B cell (primary cell): ENCODE data around the gene TBL1XR1. TPM values are rescaled to one million over a fixed set of nuclear protein-coding genes. Genes with fewer than 3 reads are reported as not detected.

Source experiments
- ATAC-seq: fragments of 200-7000 bp; cut with Tn5 transposase; one replicate; pipeline ENCODE4 v1.10.0; 2021; ENCODE audit warnings: low read depth, mild to moderate bottlenecking, moderate number of reproducible peaks, moderate library complexity
- CTCF ChIA-PET: fragments of 350-600 bp; sonication (Branson Sonifier 250); formaldehyde crosslinking; loops from one replicate; lab custom pipeline; 2021; ENCODE audit warnings: antibody characterized with exemption, inconsistent platforms; lab: Charles Lee
- POLR2A ChIA-PET: fragments of 350-600 bp; sonication (Branson Sonifier 250); formaldehyde crosslinking; loops from one replicate; lab custom pipeline; 2021; ENCODE audit warnings: antibody characterized with exemption; lab: Charles Lee
- DNase-seq: peaks from one replicate; pipeline ENCODE4 v3.0.0; 2013
- H2AFZ ChIP-seq: 2 replicates; pipeline ENCODE4 v1.6.1; 2012; ENCODE audit warnings: mild to moderate bottlenecking, low read depth, low read length; ENCODE audit not compliant: insufficient read depth, poor library complexity, severe bottlenecking
- H3K27ac ChIP-seq, 2 donors: 1 replicate in 1 of 2; 2 replicates in 1 of 2; pipeline ENCODE4 v1.5.1; 2012 to 2013; ENCODE audit warnings: low read length in 2 of 2, mild to moderate bottlenecking in 2 of 2, moderate library complexity in 1 of 2
- H3K27me3 ChIP-seq, 4 experiments: fragments of 200-600 bp in 1 of 4; sonication (generic) in 1 of 4; replicated peaks in 1 of 4; 1 replicate in 2 of 4; 2 replicates in 2 of 4; pipeline versions ENCODE4 v1.6.1 to v1.7.0; 2013 to 2016; ENCODE audit warnings: low read length in 3 of 4, mild to moderate bottlenecking in 2 of 4, mixed read lengths in 1 of 4, moderate library complexity in 1 of 4; ENCODE audit not compliant: insufficient read depth in 4 of 4, control insufficient read depth in 3 of 4; ENCODE audit errors: control extremely low read depth in 1 of 4
- H3K36me3 ChIP-seq, 2 experiments: replicated peaks in 1 of 2; 1 replicate in 1 of 2; 2 replicates in 1 of 2; pipeline versions ENCODE4 v1.6.1 to v1.7.1; 2013; ENCODE audit warnings: low read length in 1 of 2; ENCODE audit not compliant: insufficient read depth in 2 of 2, control insufficient read depth in 1 of 2; ENCODE audit errors: control extremely low read depth in 1 of 2, extremely low read depth in 1 of 2
- H3K4me1 ChIP-seq, 2 donors: fragments of 200-600 bp in 1 of 2; sonication (generic) in 1 of 2; 1 replicate in 1 of 2; 2 replicates in 1 of 2; pipeline versions ENCODE4 v1.5.1 to v1.6.1; 2013 to 2017; ENCODE audit warnings: low read length in 2 of 2; ENCODE audit not compliant: control insufficient read depth in 2 of 2, insufficient read depth in 2 of 2
- H3K4me2 ChIP-seq: replicated peaks from 2 replicates; pipeline ENCODE3; 2012; ENCODE audit warnings: mild to moderate bottlenecking, low read depth, low read length; ENCODE audit not compliant: poor library complexity, severe bottlenecking
- H3K4me3 ChIP-seq, 5 experiments: fragments of 200-600 bp in 1 of 5; sonication (generic) in 1 of 5; 1 replicate in 3 of 5; 2 replicates in 2 of 5; pipeline versions ENCODE4 v1.5.1 to v1.7.0; 2011 to 2016; ENCODE audit warnings: low read length in 4 of 5, mild to moderate bottlenecking in 4 of 5, low read depth in 2 of 5, control low read depth in 1 of 5, moderate library complexity in 1 of 5; ENCODE audit not compliant: insufficient read depth in 1 of 5; ENCODE audit errors: control extremely low read depth in 1 of 5, extremely low read depth in 1 of 5
- H3K79me2 ChIP-seq: fragments of 200-600 bp; sonication (generic); one replicate; pipeline ENCODE4 v1.6.0; 2016; ENCODE audit warnings: low read length; ENCODE audit not compliant: control insufficient read depth, insufficient read depth
- H3K9ac ChIP-seq: fragments of 200-600 bp; sonication (generic); 2 replicates; pipeline ENCODE4 v1.6.1; 2017; ENCODE audit warnings: mild to moderate bottlenecking, low read length, moderate library complexity
- H3K9me3 ChIP-seq, 3 donors: one replicate each; pipeline versions ENCODE4 v1.6.1 to v1.7.1; 2013; ENCODE audit warnings: low read length in 2 of 3; ENCODE audit not compliant: control insufficient read depth in 2 of 3, insufficient read depth in 1 of 3; ENCODE audit errors: control extremely low read depth in 1 of 3
- H4K20me1 ChIP-seq: 2 replicates; pipeline ENCODE4 v1.6.0; 2012; ENCODE audit warnings: mild to moderate bottlenecking, low read length; ENCODE audit not compliant: insufficient read depth, control insufficient read depth, poor library complexity, severe bottlenecking
- H3K27ac Mint-ChIP-seq: one replicate; pipeline ENCODE4 v1.8.0; 2021; ENCODE audit warnings: mixed read lengths
- H3K27me3 Mint-ChIP-seq: one replicate; pipeline ENCODE4 v1.8.0; 2021; ENCODE audit warnings: mixed read lengths
- H3K4me1 Mint-ChIP-seq: one replicate; pipeline ENCODE4 v1.8.0; 2021; ENCODE audit warnings: mixed read lengths
- H3K4me3 Mint-ChIP-seq: one replicate; pipeline ENCODE4 v1.8.0; 2021; ENCODE audit warnings: mixed read lengths
- H3K9me3 Mint-ChIP-seq: one replicate; pipeline ENCODE4 v1.8.0; 2022; ENCODE audit warnings: mixed read lengths; ENCODE audit not compliant: insufficient read depth
- EZH2 ChIP-seq: IDR thresholded peaks from 2 replicates; pipeline ENCODE4 v1.6.1; 2012; ENCODE audit warnings: borderline replicate concordance, low read depth, mild to moderate bottlenecking, moderate library complexity, low read length; ENCODE audit not compliant: insufficient read depth, poor library complexity, severe bottlenecking
- WGBS: methylation state at CpG from one replicate; pipeline ENCODE4 v1.1.5; 2013; ENCODE audit warnings: missing lambda C conversion rate; ENCODE audit not compliant: insufficient coverage; 5-methylcytosine and 5-hydroxymethylcytosine counted together
- intact Hi-C: fragments of 100-400 bp; cut with micrococcal nuclease; formaldehyde crosslinking; loops from one replicate; pipeline ENCODE4 v1.10.0; 2022
- polyA plus RNA-seq: library from polyadenylated mRNA; depleted of rRNA; stranded (reverse); fragments of >200 nt; gene quantifications from 2 replicates; pipeline ENCODE4 v1.2.3, GENCODE V29; 2012
- total RNA-seq, 2 donors: library from RNA; stranded (reverse); fragments of 120-200 nt in 1 of 2; gene quantifications; 1 replicate in 1 of 2; 2 replicates in 1 of 2; pipeline versions ENCODE4 v1.2.3 to v1.2.4, GENCODE V29; 2013 to 2022
- TF ChIP-seq, protein P1 (sequence below): fragments of 200-600 bp; IDR thresholded peaks from one replicate; pipeline ENCODE4 v1.8.0; 2022; ENCODE audit warnings: antibody characterized with exemption, mild to moderate bottlenecking

The TBL1XR1 gene
- total and polyA plus RNA-seq, 2 donors (not counting 1 experiment from before 2014, with no cell fraction given): 17.6 to 128 TPM

DNA sequence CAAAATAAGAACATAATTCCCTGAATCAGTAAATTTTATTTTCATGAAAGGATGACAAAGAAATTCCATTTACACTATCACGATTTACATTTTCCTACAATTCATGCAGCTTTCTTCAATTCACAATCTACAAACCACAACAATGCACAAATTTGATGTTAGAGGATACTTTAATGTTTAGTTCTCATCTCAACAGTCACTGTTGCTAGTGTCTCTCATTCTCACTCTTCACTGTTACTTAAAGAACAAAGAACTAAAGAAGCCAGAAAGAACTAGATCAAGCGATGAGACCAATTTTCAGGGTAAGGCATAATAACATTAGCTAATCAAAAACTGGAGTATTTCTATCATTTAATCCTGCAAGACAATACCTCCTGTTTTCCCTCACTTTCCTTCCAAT lies 73.5 kb downstream of the TBL1XR1 start:
- intact Hi-C loops: loop anchor here (5.0 kb wide), 1 partner anchor 37 kb away; no protein-coding TSS in a partner anchor
- Mint-ChIP-seq H3K4me1 (peaks cover 61% of the 10 kb centered on the region), H3K27me3 (no peaks in the 10 kb centered on the region), H3K27ac (no peak overlapping the region), H3K4me3 (no peak overlapping the region), H3K9me3 (no peaks in the 10 kb centered on the region)
- Histone ChIP-seq H3K9me3 (no peaks in the 10 kb centered on the region), H3K27ac (no peak overlapping the region), H3K79me2 (peaks cover 100% of the 10 kb centered on the region), H3K36me3 (peaks cover 0 to 5% of the 10 kb centered on the region in 2 experiments), H3K27me3 (no peaks in the 10 kb centered on the region), H3K4me2 (no peak overlapping the region), H2AFZ (no peak overlapping the region), H4K20me1 (peaks cover 63% of the 10 kb centered on the region), H3K4me3 (no peak overlapping the region), H3K4me1 (peaks cover 0 to 9% of the 10 kb centered on the region in 2 donors), H3K9ac (no peak overlapping the region)
- WGBS: no CpG with 5 or more reads among the region's 2 CpGs
- TF ChIP-seq, protein P1, sequence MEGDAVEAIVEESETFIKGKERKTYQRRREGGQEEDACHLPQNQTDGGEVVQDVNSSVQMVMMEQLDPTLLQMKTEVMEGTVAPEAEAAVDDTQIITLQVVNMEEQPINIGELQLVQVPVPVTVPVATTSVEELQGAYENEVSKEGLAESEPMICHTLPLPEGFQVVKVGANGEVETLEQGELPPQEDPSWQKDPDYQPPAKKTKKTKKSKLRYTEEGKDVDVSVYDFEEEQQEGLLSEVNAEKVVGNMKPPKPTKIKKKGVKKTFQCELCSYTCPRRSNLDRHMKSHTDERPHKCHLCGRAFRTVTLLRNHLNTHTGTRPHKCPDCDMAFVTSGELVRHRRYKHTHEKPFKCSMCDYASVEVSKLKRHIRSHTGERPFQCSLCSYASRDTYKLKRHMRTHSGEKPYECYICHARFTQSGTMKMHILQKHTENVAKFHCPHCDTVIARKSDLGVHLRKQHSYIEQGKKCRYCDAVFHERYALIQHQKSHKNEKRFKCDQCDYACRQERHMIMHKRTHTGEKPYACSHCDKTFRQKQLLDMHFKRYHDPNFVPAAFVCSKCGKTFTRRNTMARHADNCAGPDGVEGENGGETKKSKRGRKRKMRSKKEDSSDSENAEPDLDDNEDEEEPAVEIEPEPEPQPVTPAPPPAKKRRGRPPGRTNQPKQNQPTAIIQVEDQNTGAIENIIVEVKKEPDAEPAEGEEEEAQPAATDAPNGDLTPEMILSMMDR: no peak
- no peak for TF ChIP-seq EZH2
- ATAC-seq (no peak), DNase-seq (no peak)
- ChIA-PET POLR2A (no interaction called here), CTCF (interaction anchor here (1.1 kb wide), 1 partner anchor 9 kb away, joined by 3 read pairs; no protein-coding TSS in a partner anchor)

DNA sequence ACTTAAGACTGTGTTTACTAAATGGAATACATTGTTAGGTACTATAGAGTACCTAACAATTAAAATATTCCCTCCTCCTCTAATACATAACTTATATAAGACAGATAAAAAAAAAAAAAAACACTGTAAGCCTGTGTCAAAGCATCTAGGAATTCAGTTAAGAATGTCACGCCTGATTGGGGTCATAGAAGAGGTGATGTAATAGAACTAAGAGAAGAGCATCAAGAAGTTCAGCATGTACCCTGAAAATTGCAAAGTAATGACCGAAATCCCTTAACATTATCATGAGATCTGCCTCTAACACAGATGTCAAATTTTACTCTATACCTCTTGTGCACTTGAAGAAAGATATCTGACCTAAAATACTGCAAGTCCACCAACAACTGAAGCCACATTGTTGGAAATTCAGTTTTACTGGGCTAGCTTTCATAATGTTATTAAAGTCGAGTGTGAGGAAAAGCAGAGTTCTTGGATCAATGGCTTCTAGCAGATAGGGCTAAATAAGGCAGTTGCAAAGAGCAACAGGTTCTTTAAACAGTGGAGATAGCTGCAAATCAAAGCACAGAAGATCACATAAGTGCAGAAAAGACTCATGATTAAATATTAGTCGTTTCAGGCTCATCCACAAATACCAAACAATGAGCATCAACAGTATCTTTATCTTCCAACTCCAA lies 75.0 kb downstream of the TBL1XR1 start:
- WGBS: no CpG with 5 or more reads among the region's 4 CpGs
- no peak for DNase-seq
- no peak for ATAC-seq
- TF ChIP-seq, protein P1: no peak
- TF ChIP-seq EZH2: no peak
- no peak overlapping the region for H3K27ac ChIP-seq
- ChIA-PET CTCF (no interaction called here), POLR2A (no interaction called here)
- no peak overlapping the region for H3K4me3 Mint-ChIP-seq
- H3K4me3 ChIP-seq: no peak overlapping the region
- intact Hi-C loops: loop anchor here (5.0 kb wide), 1 partner anchor 35 kb away; no protein-coding TSS in a partner anchor
- H3K27me3 Mint-ChIP-seq: no peaks in the 10 kb centered on the region
- H3K79me2 ChIP-seq: peaks cover 100% of the 10 kb centered on the region
- peaks cover 0 to 9% of the 10 kb centered on the region in 2 donors for H3K4me1 ChIP-seq
- H3K4me2 ChIP-seq: no peak overlapping the region
- H3K27me3 ChIP-seq: no peaks in the 10 kb centered on the region
- peaks cover 0 to 3% of the 10 kb centered on the region in 2 experiments for H3K36me3 ChIP-seq
- H3K4me1 Mint-ChIP-seq: peaks cover 66% of the 10 kb centered on the region
- H3K9me3 Mint-ChIP-seq: no peaks in the 10 kb centered on the region
- H3K9ac ChIP-seq: no peak overlapping the region
- H2AFZ ChIP-seq: no peak overlapping the region
- peaks cover 76% of the 10 kb centered on the region for H4K20me1 ChIP-seq
- no peaks in the 10 kb centered on the region for H3K9me3 ChIP-seq
- H3K27ac Mint-ChIP-seq: no peak overlapping the region
